ENCODE data around the gene PRKCB. TPM values are rescaled to one million over a fixed set of nuclear protein-coding genes. Genes with fewer than 3 reads are reported as not detected.

PRKCB gene
- total RNA-seq, 4 donors from 2014 or later: 10.7 to 23.9 (median 18.2) TPM

DNA sequence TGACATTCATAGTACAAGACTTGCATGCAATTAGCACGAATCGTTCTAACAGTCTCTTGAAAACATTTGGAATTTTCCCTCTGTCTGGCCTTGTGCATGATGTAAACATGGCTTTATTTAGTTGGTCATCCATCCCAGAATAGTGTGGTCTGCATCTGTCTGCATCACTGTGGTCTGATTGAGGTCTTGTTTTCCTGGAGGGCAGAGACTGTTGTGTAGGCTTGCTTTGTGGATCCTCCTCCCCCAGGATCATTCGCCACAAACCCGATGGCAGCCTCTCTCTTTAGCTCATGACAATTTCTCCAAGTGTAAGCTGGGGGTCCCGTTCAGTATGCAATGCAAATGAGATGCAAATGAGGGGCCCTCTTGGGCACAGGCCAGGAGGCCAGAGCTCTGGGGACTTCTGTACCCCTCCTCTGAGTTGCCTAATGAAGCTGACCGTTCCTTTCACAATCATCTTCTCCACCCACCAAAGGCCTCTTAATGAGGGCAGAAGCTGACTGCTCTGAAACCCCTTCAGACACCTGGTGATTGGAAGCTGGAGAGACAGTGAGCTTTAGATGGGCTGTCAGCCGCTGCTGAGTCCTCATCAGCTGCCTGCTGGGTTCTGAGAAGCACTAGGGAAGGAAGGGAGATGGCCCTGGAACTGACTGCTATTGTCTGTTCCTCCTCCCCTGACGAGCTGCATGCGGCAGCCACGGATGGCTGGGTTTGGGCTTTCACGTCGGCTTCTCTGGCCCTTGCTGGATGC, 219.1 kb downstream of the PRKCB start:
- Histone ChIP-seq H3K36me3 (no peaks in the 10 kb centered on the region), H3K4me1 (no peaks in the 10 kb centered on the region), H3K27me3 (peaks cover 37% of the 10 kb centered on the region), H3K4me3 (no peak overlapping the region), H3K27ac (no peak overlapping the region), H3K9me3 (peaks cover 0 to 8% (median 0%) of the 10 kb centered on the region in 3 donors)
- TF ChIP-seq EP300 (IDR thresholded peaks at IDR 0.05) (no peak), POLR2A (IDR thresholded peaks at IDR 0.05) (no peak), POLR2AphosphoS5 (IDR thresholded peaks at IDR 0.05) (no peak)
- TF ChIP-seq, protein P1, sequence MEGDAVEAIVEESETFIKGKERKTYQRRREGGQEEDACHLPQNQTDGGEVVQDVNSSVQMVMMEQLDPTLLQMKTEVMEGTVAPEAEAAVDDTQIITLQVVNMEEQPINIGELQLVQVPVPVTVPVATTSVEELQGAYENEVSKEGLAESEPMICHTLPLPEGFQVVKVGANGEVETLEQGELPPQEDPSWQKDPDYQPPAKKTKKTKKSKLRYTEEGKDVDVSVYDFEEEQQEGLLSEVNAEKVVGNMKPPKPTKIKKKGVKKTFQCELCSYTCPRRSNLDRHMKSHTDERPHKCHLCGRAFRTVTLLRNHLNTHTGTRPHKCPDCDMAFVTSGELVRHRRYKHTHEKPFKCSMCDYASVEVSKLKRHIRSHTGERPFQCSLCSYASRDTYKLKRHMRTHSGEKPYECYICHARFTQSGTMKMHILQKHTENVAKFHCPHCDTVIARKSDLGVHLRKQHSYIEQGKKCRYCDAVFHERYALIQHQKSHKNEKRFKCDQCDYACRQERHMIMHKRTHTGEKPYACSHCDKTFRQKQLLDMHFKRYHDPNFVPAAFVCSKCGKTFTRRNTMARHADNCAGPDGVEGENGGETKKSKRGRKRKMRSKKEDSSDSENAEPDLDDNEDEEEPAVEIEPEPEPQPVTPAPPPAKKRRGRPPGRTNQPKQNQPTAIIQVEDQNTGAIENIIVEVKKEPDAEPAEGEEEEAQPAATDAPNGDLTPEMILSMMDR (IDR thresholded peaks at IDR 0.05): no peak
- ATAC-seq: no peak
- 24 to 43% methylated on average over 8 of the region's 12 CpGs for WGBS, 2 donors (ENCODE audit: low coverage in 1 of 2)

- Histone ChIP-seq H3K36me3 (no peaks in the 10 kb centered on the region), H3K4me1 (no peaks in the 10 kb centered on the region), H3K27ac (no peak overlapping the region), H3K27me3 (no peaks in the 10 kb centered on the region), H3K9me3 (peaks cover 0 to 23% (median 0%) of the 10 kb centered on the region in 3 donors), H3K4me3 (no peak overlapping the region)
- no peak for ATAC-seq
- TF ChIP-seq POLR2A (IDR thresholded peaks at IDR 0.05): no peak
- TF ChIP-seq, protein P1 (IDR thresholded peaks at IDR 0.05): no peak
- TF ChIP-seq POLR2AphosphoS5 (IDR thresholded peaks at IDR 0.05): no peak
- TF ChIP-seq EP300 (IDR thresholded peaks at IDR 0.05): no peak
- WGBS, 2 donors (ENCODE audit: low coverage in 1 of 2): 60 to 100% methylated on average over 1 of the region's 3 CpGs
These were observed 226.6 kb downstream of the PRKCB start for GRCh38 chr16:24062270-24062817.

DNA sequence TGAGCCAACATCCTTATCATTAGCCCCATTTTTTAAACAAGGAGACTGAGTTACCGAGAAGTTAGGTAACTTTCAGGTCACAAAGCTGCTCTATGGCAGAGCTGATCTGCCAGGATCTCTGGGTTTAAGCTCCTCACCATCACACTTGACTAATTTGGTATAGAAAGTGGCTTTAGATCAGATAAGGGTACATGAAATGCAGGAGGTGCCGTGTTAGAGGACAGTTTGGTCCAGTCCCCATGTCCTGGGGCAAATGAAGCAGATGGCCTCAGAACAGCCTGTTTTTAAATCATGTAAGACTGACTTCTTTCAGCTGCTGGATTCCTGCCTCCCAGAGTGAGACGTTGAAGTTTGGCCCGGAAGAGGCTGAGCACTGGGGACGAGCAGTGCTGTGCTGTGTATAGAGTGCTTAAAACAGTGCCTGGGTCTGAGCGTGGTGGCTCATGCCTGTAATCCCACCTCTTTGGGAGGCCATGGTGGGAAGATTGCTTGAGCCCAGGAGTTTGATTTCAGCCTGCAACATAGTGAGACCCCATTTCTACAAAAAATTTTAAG, 233.3 kb downstream of the PRKCB start:
- Histone ChIP-seq H3K27me3 (no peaks in the 10 kb centered on the region), H3K4me1 (no peaks in the 10 kb centered on the region), H3K4me3 (no peak overlapping the region), H3K27ac (no peak overlapping the region), H3K36me3 (no peaks in the 10 kb centered on the region), H3K9me3 (peaks cover 0 to 3% (median 0%) of the 10 kb centered on the region in 3 donors)
- no peak for TF ChIP-seq POLR2A (IDR thresholded peaks at IDR 0.05)
- no peak for TF ChIP-seq POLR2AphosphoS5 (IDR thresholded peaks at IDR 0.05)
- TF ChIP-seq, protein P1 (IDR thresholded peaks at IDR 0.05): no peak
- no peak for TF ChIP-seq EP300 (IDR thresholded peaks at IDR 0.05)
- WGBS, 2 donors (ENCODE audit: low coverage in 1 of 2): 53 to 60% methylated on average over 1 to 2 of the region's 6 CpGs
- ATAC-seq: no peak

DNA sequence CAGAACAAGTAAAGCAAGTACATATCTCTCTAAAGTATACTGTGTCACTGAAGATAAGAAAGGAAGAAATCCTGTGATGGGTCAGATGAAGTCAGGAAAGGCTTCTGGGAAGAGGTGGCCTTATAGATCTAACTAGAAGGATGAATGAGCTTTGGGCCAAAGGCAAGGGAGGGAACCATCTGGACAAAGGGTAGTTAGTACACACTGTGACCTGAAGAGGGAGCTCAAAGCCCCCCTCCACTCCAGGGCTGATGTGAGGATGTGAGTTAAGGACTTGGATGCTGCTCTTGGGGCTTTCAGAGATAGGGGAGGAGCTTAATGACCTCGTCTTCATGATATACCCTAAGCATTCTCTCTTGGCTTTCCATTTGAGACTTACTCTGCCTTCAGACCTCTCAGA, 235.1 kb downstream of the PRKCB start:
- H3K4me3 ChIP-seq: no peak overlapping the region
- H3K9me3 ChIP-seq: no peaks in the 10 kb centered on the region
- H3K36me3 ChIP-seq: no peaks in the 10 kb centered on the region
- WGBS, 2 donors (ENCODE audit: low coverage in 1 of 2): 29% methylated on average over 1 of the region's 1 CpG; no CpG with 5 or more reads in 1 of the 2 donors
- no peaks in the 10 kb centered on the region for H3K27me3 ChIP-seq
- TF ChIP-seq, protein P1 (IDR thresholded peaks at IDR 0.05): no peak
- TF ChIP-seq POLR2A (IDR thresholded peaks at IDR 0.05): no peak
- TF ChIP-seq POLR2AphosphoS5 (IDR thresholded peaks at IDR 0.05): no peak
- TF ChIP-seq EP300 (IDR thresholded peaks at IDR 0.05): no peak
- H3K4me1 ChIP-seq: no peaks in the 10 kb centered on the region
- no peak for ATAC-seq
- H3K27ac ChIP-seq: no peak overlapping the region

Measured in gastroesophageal sphincter (tissue), 4 donors.